Fibroblast of skin of scalp (primary cell): ENCODE data around the gene TNFRSF6B.
A peak's percentile ranks its signal among the peaks of the same experiment; 100 is the strongest.

Source experiments
- DNase-seq: peaks from one replicate; pipeline ENCODE4 v3.0.0-alpha.2; 2013

TNFRSF6B gene

DNA sequence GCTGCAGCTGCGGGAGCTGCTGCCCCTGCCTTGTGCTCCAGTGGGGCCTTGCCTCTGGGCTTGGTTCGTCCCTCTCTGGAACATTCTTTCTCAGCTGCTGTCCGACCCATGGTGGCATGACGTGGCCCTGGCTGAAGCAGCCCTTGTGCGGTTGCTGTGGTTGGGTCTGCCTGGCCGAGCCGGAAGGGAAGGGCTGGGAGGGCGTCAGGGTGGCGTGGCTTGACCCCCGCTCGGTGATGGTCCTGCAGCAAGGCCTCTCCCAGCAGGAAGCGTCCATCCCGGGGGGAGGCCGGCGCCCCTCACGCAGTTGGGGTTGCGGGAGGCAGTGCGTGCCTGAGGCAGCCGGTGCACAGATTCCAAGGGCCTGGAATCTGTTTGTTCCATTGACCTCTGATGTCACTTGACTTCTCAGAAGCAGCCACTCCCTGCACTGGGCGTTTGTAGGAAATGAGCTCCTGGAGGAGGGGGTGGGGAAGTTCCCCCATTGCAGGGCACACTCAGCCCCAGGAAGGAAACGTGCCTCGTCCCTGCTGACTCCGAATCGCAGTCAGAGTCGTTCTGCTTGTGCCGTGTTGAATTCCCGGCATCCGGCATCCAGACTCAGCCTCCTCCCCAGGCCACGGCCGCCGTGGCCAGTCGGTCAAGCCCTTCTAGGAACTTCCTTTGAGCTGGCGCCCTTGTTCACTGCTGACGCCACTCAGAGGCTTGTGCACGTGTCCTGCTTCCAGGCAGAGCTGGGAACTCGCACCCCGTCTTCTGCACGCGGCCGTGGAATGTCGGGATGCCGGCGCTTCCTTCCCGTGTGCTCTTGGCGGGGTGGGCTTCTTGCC lies 9.7 kb upstream of the TNFRSF6B start:
- peak; percentile 64 for DNase-seq

DNA sequence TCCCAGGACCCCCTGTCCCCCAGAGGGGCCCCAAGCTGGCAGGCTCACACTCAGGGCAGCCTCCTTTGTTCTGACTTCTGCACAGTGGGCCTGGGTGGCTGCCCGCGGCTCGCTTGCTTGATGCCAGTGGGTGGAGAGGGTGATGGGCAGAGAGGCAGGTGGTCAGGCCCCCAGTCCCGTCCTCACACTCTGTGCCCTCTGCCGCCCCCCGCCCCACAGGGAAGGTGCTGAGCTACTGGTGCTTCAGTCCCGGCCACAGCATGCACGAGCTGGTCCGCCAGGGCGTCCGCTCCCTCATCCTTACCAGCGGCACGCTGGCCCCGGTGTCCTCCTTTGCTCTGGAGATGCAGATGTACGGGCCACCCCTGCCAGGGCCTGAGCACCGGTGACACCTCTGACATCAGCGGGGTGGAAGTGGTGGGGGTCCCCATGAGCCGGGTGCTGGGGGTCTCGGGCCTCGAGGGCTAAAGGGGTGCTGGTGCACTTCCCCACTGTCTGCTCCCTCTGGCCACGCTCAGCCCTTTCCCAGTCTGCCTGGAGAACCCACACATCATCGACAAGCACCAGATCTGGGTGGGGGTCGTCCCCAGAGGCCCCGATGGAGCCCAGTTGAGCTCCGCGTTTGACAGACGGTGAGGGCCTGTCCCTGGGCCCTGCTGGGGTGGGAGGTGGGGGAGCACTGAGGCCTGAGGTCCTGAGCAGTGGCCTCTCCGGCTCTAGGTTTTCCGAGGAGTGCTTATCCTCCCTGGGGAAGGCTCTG lies 8.9 kb upstream of the TNFRSF6B start:
- DNase-seq, result no peak

DNA sequence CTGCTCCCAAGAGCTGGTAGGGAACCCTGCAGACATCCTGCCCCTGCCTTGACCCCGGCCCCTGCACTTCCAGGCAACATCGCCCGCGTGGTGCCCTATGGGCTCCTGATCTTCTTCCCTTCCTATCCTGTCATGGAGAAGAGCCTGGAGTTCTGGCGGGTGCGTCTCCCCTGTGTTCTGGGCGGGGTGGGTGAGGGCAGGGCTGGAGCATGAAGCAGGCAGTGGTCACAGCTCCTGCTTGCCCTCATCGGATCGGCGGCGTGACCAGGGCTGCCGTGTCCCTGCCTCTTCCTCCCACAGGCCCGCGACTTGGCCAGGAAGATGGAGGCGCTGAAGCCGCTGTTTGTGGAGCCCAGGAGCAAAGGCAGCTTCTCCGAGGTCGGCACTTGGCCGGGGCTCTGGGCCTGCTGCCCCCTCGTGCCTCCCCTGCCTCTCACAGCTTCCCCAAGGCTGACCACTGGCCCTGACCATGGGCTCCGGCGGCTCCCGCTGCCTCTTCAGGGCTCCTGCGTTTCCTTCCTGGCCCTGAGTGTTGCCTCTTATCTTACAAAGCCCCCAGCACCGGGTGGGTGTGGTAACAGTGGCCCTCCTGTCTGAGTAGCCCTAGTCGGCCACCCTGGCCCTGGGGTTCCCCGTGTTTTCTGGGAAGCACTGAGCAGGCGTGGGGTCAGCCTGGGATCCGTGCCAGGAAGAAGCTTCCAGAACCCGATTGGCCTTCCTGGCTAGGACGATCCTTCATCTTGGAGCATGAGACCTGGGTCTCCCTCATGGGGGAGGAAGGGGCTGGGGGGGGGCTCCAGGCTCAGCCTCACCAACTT lies 8.0 kb upstream of the TNFRSF6B start:
- no peak for DNase-seq

DNA sequence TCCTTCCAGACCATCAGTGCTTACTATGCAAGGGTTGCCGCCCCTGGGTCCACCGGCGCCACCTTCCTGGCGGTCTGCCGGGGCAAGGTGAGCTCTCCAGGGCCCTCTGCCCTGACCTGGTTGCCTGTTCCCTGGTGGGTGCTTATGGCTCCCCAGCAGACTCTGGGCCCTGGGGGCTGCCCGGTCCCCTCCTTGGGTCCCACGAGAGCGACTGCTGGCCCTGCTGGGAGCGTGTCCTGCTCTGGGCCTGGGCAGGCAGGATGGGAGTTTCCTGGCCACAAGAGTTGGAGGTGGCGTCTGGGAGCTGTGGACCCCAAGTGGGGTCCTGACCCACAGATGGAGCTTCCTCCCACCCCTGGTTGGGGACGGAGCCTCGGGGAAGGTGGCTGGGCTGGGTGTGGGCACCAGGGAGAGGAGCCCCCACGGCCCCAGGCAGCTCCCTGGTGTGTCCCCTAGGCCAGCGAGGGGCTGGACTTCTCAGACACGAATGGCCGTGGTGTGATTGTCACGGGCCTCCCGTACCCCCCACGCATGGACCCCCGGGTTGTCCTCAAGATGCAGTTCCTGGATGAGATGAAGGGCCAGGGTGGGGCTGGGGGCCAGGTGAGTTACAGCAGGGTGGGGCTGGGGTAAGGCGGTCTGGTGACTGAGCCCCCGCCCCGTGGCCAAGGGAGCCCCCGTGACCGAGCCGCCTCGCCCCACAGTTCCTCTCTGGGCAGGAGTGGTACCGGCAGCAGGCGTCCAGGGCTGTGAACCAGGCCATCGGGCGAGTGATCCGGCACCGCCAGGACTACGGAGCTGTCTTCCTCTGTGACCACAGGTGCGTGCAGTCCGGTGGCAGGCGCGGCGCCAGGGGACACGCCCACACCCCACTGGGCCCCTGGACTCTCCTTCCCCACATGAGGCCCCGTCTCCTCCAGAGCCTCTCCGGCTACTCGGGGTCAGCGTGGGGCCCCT lies 7.1 kb upstream of the TNFRSF6B start:
- DNase-seq, result no peak

DNA sequence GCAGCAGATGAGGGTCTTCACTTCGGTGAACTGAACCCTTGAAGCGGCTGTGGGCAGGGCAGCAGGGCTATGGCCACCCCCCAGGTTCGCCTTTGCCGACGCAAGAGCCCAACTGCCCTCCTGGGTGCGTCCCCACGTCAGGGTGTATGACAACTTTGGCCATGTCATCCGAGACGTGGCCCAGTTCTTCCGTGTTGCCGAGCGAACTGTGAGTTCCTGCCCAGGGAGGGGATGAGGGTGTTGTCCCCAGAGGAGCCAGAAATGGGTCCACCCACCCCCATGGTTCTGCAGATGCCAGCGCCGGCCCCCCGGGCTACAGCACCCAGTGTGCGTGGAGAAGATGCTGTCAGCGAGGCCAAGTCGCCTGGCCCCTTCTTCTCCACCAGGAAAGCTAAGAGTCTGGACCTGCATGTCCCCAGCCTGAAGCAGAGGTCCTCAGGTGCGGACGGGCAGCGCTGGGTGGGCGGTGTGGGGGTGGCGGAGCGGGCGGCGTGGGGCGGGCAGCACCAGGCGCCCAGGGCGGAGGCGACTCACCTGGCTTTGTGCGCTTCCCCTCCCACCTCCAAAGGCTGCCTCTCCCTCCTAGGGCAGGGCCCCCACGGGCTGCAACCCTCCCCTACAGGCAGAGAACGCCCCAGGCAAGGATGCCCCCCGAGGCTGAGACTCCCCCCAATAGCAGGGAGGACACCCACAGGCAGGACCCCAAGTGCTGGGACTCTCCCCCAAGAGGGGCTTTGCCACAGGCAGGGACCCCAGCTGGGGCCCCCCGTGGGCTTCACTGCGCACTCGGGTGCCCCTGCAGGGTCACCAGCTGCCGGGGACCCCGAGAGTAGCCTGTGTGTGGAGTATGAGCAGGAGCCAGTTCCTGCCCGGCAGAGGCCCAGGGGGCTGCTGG lies 6.2 kb upstream of the TNFRSF6B start:
- no peak for DNase-seq

DNA sequence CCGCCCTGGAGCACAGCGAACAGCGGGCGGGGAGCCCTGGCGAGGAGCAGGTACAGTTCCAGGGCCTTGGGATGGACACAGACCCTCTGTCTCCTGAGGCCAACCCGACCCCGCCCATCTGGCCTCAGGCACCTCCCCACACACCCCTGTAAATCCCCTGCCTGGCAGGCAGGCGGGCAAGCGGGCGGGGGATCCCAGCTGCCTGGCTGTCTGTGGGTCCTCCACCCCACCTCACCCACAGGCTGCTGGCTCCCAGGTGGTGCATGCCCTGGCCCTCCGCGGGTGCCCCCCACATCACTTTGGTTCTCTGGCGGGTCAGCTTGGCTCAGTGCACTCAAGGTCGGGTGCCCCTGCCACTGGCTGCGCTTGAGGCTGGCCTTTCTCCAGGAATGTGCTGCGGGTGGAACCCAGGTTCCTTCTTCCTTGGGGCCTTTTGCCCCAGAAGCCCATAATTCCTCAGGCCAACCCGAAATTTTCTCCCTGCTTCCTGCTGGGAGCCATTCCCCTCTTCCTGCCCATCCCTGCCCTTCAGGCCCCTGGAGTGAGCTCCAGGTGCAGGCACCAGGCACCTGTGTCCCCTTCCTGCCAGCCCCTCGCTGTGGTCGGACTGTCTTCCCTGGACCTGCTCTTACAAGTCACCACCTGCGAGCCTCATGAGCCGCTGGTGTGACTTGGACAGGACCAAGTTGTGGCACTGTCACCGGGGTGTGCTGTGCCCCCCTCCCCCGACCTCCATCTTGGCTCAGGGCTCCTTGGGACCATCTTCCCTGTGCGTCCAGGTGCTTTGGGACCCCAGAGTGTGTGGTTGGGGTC lies 5.3 kb upstream of the TNFRSF6B start:
- DNase-seq, result no peak

DNA sequence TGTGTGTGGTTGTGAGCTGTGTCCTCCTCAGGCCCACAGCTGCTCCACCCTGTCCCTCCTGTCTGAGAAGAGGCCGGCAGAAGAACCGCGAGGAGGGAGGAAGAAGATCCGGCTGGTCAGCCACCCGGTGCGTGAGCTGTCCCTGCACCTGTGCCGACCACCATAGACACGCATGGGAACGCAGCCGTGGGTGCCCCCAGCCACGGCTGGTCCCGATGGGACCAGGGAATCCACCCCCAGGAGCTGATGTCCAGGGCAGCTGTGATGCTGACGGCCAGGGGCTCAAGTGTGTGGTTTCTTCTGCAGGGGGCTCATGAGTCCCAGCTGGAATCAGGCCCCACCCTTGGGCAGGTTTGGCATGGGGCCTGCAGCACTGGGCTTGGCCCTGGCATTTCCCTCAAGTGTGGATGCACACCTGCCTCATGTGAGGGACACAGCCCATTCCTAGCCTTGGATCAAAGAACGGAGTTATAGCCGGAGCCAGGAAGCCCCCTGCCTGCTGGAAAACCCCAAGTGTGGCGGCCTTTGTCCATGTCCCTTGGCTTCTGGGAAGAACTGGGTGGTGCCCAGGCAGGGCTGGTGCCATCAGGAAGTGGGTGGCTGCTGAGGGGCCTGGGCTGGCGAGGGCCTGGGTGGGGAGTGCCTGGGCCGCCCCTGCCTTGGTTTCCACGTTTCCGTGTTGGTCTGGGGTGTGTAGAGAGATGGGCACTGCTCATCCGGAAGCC lies 4.6 kb upstream of the TNFRSF6B start:
- DNase-seq, result no peak

DNA sequence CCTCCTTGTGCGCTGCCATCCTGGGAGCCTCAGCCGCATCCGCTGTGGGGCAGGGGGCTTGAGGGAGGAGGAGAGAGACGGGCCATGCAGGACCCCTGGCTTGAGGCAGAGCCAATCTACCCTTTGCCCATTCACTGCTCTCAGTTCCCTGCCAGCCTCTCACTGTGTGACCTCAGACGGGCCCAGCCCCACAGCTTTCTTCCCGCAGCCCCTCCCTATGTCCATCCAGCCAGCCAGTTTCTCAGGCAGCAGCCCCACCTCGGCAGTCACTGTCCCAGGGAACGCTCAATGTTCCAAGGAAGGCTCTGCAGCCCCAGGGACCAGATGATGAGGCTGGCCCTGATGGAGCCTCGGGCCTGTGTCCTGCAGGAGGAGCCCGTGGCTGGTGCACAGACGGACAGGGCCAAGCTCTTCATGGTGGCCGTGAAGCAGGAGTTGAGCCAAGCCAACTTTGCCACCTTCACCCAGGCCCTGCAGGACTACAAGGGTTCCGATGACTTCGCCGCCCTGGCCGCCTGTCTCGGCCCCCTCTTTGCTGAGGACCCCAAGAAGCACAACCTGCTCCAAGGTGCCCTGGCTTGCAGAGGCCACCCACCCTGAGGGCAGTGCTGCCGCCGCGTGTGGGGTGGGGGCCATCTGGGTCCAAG lies 3.9 kb upstream of the TNFRSF6B start:
- peak; percentile 21 for DNase-seq

DNA sequence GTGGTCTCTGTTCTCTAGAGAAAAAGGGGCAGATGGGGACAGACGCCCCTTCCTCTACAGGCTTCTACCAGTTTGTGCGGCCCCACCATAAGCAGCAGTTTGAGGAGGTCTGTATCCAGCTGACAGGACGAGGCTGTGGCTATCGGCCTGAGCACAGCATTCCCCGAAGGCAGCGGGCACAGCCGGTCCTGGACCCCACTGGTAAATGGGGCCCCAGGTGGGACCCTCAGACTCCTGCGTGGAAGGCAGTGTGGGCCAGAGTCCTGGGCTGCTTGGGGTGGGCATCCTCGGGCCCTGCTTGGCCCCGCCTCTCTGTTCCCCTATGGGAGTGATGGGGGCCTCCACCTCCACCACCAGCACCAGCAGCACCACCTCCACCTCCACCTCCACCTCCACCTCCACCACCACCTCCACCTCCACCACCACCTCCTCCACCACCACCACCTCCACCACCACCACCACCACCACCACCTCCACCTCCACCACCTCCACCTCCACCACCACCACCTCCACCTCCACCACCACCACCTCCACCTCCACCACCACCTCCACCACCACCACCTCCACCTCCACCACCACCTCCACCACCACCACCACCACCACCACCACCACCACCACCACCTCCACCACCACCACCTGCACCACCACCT lies 3.2 kb upstream of the TNFRSF6B start:
- DNase-seq, result no peak

DNA sequence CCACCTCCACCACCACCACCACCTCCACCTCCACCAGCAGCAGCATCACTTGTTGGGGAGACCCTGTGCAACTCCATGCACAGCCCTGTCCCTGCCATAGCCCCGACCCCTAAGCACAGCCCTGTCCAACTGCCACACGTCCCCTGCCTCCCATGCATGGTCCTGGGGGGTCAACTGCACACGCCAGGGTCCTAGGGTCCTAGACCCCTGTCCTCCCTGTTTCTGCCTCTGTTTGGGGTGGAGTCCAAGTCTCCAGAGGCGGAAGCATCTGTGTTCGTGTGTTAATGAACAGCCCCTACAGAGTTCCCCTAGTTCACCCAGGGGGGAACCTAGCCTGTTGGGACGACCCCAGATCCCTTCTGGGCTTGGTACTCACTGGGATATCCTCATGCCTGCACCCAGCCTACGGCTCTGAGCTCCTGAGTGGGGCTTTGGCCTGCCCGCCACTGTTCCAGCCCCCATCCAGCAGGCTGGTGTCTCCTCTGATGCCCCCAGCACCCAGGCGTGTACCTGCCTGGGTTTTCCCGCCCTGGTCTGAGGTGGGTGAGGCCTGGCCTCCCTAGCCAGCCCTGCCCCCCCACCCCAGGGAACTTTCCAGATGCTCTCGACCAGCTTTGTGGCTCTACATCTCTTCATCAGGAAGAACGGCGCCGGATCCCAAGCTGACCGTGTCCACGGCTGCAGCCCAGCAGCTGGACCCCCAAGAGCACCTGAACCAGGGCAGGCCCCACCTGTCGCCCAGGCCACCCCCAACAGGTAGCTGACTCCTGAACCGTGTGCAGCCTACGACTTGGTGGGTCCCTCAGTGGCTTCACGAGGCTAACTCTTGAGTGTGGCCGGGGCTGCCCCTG lies 2.5 kb upstream of the TNFRSF6B start:
- no peak for DNase-seq

DNA sequence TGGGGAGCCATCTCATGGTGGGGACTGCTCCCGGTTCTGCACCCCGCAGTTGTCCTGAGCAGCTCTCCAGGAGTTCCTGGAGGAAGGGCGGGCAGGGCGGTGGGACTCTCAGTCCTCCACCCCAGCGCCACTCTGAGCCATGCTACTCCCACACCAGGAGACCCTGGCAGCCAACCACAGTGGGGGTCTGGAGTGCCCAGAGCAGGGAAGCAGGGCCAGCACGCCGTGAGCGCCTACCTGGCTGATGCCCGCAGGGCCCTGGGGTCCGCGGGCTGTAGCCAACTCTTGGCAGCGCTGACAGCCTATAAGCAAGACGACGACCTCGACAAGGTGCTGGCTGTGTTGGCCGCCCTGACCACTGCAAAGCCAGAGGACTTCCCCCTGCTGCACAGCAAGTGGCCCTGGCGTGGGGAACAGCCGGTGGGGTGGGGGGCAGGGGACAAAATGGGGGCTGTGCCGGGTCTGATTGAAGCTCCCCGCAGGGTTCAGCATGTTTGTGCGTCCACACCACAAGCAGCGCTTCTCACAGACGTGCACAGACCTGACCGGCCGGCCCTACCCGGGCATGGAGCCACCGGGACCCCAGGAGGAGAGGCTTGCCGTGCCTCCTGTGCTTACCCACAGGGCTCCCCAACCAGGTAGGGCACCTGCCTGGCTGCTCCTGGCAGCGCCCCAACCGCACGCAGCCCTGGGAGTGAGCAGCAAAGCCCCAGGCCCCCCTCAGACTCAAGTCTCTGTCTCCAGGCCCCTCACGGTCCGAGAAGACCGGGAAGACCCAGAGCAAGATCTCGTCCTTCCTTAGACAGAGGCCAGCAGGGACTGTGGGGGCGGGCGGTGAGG lies 1.6 kb upstream of the TNFRSF6B start:
- no peak for DNase-seq

DNA sequence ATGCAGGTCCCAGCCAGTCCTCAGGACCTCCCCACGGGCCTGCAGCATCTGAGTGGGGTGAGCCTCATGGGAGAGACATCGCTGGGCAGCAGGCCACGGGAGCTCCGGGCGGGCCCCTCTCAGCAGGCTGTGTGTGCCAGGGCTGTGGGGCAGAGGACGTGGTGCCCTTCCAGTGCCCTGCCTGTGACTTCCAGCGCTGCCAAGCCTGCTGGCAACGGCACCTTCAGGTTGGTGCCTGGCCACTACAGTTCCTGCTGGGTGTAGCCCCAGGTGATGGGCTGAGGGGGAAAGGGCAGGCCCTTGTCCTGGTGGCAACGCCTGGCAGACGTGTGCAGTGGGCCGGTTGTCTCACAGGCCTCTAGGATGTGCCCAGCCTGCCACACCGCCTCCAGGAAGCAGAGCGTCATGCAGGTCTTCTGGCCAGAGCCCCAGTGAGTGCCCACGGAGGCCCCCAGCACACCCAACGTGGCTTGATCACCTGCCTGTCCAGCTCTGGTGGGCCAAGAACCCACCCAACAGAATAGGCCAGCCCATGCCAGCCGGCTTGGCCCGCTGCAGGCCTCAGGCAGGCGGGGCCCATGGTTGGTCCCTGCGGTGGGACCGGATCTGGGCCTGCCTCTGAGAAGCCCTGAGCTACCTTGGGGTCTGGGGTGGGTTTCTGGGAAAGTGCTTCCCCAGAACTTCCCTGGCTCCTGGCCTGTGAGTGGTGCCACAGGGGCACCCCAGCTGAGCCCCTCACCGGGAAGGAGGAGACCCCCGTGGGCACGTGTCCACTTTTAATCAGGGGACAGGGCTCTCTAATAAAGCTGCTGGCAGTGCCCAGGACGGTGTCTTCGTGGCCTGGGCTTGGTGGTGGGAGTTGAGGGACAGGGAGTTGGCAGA lies 787 bp upstream of the TNFRSF6B start:
- DNase-seq, result no peak

DNA sequence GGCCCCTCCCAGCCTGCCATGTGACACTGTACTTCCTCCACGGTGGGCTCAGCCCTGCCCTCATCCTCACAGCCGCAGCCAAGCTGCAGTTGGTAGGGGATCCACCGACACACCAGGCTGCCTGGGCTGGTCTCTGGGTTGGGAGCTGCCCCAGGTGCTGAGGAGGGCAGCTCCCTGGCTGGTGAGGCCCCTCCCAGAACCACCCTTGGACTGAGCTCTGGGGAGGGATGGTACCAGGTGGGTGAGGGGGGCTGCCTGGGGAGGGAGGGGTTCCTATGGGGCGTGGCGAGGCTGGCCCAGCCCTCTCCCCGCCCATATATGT lies 185 bp upstream of the TNFRSF6B start:
- DNase-seq, result no peak

DNA sequence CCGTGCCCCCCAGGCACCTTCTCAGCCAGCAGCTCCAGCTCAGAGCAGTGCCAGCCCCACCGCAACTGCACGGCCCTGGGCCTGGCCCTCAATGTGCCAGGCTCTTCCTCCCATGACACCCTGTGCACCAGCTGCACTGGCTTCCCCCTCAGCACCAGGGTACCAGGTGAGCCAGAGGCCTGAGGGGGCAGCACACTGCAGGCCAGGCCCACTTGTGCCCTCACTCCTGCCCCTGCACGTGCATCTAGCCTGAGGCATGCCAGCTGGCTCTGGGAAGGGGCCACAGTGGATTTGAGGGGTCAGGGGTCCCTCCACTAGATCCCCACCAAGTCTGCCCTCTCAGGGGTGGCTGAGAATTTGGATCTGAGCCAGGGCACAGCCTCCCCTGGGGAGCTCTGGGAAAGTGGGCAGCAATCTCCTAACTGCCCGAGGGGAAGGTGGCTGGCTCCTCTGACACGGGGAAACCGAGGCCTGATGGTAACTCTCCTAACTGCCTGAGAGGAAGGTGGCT lies 960 bp downstream of the TNFRSF6B start:
- DNase-seq, result no peak
